Tibial nerve (tissue), 4 donors: ENCODE results near the gene PSTPIP1. TPM values are rescaled to one million over a fixed set of nuclear protein-coding genes. Genes with fewer than 3 reads are reported as not detected.

Experiments
- DNase-seq, 2 donors: peaks; one replicate each; pipeline ENCODE4 v3.0.0-alpha.2; 2019; ENCODE audit warnings: low spot score in 2 of 2
- H3K27ac ChIP-seq, 4 donors: fragments of 200-600 bp; sonication (generic) in 3 of 4; one replicate each; pipeline ENCODE4 v1.5.1; 2017 to 2019; ENCODE audit warnings: mild to moderate bottlenecking in 1 of 4
- H3K27me3 ChIP-seq, 2 donors: fragments of 200-600 bp; sonication (generic) in 1 of 2; one replicate each; pipeline versions ENCODE4 v1.5.1 to v1.6.0; 2017 to 2019
- H3K36me3 ChIP-seq, 3 donors: fragments of 200-600 bp; sonication (generic); one replicate each; pipeline ENCODE4 v1.5.1; 2018 to 2019
- H3K4me1 ChIP-seq, 4 donors: fragments of 200-600 bp; sonication (generic) in 3 of 4; one replicate each; pipeline ENCODE4 v1.5.1; 2017 to 2019
- H3K4me3 ChIP-seq, 4 donors: fragments of 200-600 bp; sonication (generic) in 3 of 4; one replicate each; pipeline ENCODE4 v1.5.1; 2017 to 2019; ENCODE audit warnings: mild to moderate bottlenecking in 1 of 4, moderate library complexity in 1 of 4
- H3K9me3 ChIP-seq, 4 donors: fragments of 200-600 bp; sonication (generic) in 3 of 4; one replicate each; pipeline ENCODE4 v1.5.1; 2017 to 2019
- EP300 ChIP-seq, 2 donors: sonication (generic); formaldehyde crosslinking; IDR thresholded peaks; one replicate each; pipeline ENCODE4 v1.6.1; 2017; ENCODE audit warnings: antibody characterized with exemption in 2 of 2, mild to moderate bottlenecking in 1 of 2
- POLR2A ChIP-seq, 2 donors: fragments of 450-650 bp; IDR thresholded peaks; one replicate each; pipeline ENCODE4 v1.6.1; 2017; ENCODE audit warnings: antibody characterized with exemption in 2 of 2, mild to moderate bottlenecking in 2 of 2, moderate library complexity in 2 of 2
- WGBS, 2 donors: methylation state at CpG; one replicate each; pipeline ENCODE4 v1.1.5; 2018; 5-methylcytosine and 5-hydroxymethylcytosine counted together
- total RNA-seq, 4 donors: library from RNA; depleted of rRNA; stranded (reverse); fragments of >200 nt; gene quantifications; one replicate each; pipeline ENCODE4 v1.1.0, GENCODE V29; 2016
- TF ChIP-seq, protein P1 (sequence below), 5 experiments: fragments of 200-600 bp in 3 of 5; fragments of 450-650 bp in 2 of 5; sonication (generic) in 3 of 5; IDR thresholded peaks; one replicate each; pipeline ENCODE4 v1.5.1; 2016 to 2019; ENCODE audit warnings: antibody characterized with exemption in 5 of 5, mild to moderate bottlenecking in 3 of 5, moderate library complexity in 2 of 5

The PSTPIP1 gene
- total RNA-seq, 4 donors from 2014 or later: 13.6 to 54.6 (median 19.3) TPM

DNA sequence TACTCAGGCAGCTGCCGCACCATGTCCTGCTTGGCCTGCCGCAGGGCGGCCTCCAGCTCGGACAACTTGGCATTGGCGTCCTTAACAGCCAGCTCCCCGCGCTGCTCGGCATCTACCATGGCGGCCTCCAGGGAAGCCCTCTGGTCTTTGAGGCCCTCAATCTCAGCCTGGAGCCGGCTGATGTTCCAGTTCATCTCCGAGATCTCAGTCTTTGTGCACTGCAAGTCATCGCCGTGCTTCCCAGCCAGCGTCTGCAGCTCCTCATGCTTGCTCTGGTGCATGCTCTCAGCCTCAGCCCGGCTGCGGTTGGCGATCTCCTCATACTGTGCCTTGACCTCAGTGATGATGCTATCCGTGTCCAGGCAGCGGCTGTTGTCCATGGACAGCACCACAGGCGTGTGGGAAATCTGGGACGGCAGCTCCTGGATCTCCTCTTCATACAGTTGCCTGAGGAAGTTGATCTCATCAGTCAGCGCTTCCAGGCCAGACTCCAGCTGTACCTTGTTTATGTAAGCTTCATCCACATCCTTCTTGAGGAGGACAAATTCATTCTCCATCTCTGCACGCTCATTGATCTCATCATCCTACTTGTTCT lies 15.5 kb upstream of the PSTPIP1 start:
- Histone ChIP-seq H3K4me3 (no peak overlapping the region), H3K27ac (no peak overlapping the region), H3K36me3 (no peaks in the 10 kb centered on the region), H3K9me3 (no peaks in the 10 kb centered on the region), H3K27me3 (no peaks in the 10 kb centered on the region), H3K4me1 (peaks cover 0 to 10% (median 0%) of the 10 kb centered on the region in 4 donors)
- WGBS, 2 donors: 95 to 96% methylated on average over 23 of the region's 23 CpGs
- no peak for DNase-seq
- no peak for TF ChIP-seq EP300 (IDR thresholded peaks at IDR 0.05)
- TF ChIP-seq, protein P1, sequence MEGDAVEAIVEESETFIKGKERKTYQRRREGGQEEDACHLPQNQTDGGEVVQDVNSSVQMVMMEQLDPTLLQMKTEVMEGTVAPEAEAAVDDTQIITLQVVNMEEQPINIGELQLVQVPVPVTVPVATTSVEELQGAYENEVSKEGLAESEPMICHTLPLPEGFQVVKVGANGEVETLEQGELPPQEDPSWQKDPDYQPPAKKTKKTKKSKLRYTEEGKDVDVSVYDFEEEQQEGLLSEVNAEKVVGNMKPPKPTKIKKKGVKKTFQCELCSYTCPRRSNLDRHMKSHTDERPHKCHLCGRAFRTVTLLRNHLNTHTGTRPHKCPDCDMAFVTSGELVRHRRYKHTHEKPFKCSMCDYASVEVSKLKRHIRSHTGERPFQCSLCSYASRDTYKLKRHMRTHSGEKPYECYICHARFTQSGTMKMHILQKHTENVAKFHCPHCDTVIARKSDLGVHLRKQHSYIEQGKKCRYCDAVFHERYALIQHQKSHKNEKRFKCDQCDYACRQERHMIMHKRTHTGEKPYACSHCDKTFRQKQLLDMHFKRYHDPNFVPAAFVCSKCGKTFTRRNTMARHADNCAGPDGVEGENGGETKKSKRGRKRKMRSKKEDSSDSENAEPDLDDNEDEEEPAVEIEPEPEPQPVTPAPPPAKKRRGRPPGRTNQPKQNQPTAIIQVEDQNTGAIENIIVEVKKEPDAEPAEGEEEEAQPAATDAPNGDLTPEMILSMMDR (IDR thresholded peaks at IDR 0.05): no peak
- TF ChIP-seq POLR2A (IDR thresholded peaks at IDR 0.05): no peak

DNA sequence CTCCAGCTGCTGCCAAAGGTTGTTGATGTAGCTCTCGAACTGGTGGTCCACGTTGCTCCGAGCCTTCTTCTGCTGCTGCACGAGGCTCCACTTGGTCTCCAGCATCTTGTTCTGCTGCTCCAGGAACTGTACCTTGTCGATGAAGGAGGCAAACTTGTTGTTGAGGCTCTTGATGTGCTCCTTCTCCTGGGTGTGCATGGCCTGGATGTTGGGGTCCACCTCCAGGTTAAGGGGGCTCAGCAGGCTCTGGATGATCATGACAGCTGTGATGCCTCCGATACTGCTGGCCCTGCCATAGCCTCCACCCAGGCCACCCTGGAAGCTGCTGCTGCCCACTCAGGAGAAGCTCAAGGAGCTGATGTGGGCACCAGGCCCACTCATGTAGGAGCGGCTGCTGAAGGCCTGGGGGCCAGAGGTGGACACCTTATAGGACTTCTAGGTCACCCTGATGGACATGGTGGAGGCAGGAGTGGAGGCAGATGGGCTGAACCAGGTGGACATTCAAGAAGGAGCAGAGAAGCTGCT lies 14.9 kb upstream of the PSTPIP1 start:
- TF ChIP-seq EP300 (IDR thresholded peaks at IDR 0.05): no peak
- TF ChIP-seq, protein P1 (IDR thresholded peaks at IDR 0.05): no peak
- TF ChIP-seq POLR2A (IDR thresholded peaks at IDR 0.05): no peak
- Histone ChIP-seq H3K36me3 (no peaks in the 10 kb centered on the region), H3K9me3 (no peaks in the 10 kb centered on the region), H3K4me3 (no peak overlapping the region), H3K27me3 (no peaks in the 10 kb centered on the region), H3K4me1 (peaks cover 0 to 10% (median 0%) of the 10 kb centered on the region in 4 donors), H3K27ac (no peak overlapping the region)
- WGBS, 2 donors: 87% methylated on average over 4 to 7 of the region's 7 CpGs
- no peak for DNase-seq

DNA sequence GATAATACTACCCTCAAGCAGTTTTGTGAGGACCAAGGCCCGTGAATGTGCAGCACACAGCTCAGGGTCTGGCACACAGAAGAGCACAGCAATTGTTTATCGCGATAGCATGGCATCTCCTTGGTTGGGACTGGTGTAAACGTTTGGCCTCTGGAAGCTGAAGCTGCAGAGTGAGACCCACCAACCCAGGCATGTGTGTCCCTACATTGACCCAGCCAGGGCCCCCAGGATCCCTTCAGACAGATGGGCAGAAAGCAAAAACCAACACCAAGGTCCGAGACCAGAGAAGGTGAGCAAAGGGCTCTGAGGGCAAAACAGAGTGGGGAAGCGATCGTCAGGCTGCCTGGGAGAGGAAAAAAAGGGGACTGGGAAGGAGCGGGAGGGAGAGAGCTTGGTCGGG lies 12.6 kb upstream of the PSTPIP1 start:
- Histone ChIP-seq H3K36me3 (no peaks in the 10 kb centered on the region), H3K27me3 (no peaks in the 10 kb centered on the region), H3K27ac (no peak overlapping the region), H3K9me3 (no peaks in the 10 kb centered on the region), H3K4me1 (peaks cover 0 to 10% (median 0%) of the 10 kb centered on the region in 4 donors), H3K4me3 (no peak overlapping the region)
- DNase-seq: no peak
- 81 to 87% methylated on average over 9 of the region's 9 CpGs for WGBS, 2 donors
- TF ChIP-seq POLR2A (IDR thresholded peaks at IDR 0.05) (no peak), EP300 (IDR thresholded peaks at IDR 0.05) (no peak)
- TF ChIP-seq, protein P1 (IDR thresholded peaks at IDR 0.05): no peak

DNA sequence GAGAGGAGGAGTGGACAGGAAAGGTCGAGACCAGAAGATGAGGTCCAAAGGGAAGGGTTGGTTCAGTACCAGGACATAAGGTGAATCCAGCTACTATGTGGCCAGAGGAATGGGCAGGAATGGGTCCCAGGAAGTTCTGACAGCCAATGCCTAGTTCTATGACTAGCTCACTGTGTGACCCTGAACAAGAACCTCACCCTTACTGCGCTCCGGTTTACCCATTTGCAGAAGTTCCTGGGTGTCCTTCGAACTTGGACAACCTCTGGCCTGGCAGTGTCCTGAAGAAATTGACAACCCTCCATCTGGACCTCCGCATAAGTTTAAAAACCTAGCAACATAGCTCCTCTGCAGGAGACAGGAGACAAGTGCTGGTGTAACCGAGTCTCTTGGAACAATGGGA lies 12.2 kb upstream of the PSTPIP1 start:
- Histone ChIP-seq H3K27ac (no peak overlapping the region), H3K27me3 (no peaks in the 10 kb centered on the region), H3K4me1 (peaks cover 0 to 10% (median 0%) of the 10 kb centered on the region in 4 donors), H3K9me3 (no peaks in the 10 kb centered on the region), H3K36me3 (no peaks in the 10 kb centered on the region), H3K4me3 (no peak overlapping the region)
- TF ChIP-seq EP300 (IDR thresholded peaks at IDR 0.05) (no peak), POLR2A (IDR thresholded peaks at IDR 0.05) (no peak)
- TF ChIP-seq, protein P1 (IDR thresholded peaks at IDR 0.05): no peak
- DNase-seq: no peak
- WGBS, 2 donors: 73 to 74% methylated on average over 6 of the region's 6 CpGs

DNA sequence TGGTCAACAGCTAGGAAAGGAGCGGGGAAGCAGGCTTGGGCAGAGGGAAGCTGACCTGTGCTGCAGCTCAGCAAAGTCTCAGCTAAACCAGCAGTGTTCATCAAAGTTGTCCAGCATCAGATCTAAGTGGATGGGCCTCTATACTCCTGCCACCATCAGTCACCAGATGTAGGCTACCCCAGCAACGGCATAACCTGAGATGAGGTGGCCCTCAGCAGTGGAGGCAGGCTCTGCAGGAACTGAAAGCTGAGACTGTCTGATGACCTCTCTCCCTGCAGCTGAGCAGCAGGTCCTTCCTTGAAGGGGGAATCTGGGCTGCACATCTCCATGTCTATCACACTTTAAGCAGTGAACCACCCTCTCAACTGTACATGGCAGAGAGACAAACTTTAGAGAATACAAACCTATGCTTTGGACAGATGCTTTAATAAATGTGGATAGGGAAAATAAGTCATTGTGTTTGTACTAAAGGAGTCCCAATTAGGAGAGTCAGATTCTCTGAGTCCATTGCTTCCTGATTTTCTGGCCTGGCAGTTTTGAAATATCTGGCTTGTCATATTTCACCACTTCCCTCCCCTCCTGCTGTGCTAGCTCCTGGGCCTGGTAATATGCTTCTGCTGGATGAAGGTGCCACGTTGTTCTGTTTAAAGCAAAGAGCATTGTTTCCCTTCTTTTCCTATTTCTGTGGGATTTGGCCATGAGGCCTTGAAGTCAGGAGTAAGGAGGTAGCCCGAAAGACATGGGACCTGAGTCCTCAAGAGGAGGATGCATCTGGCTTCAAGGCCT lies 11.1 kb upstream of the PSTPIP1 start:
- H3K4me1 ChIP-seq: peaks cover 0 to 17% (median 1%) of the 10 kb centered on the region in 4 donors
- no peaks in the 10 kb centered on the region for H3K9me3 ChIP-seq
- H3K36me3 ChIP-seq: no peaks in the 10 kb centered on the region
- H3K27me3 ChIP-seq: no peaks in the 10 kb centered on the region
- TF ChIP-seq EP300 (IDR thresholded peaks at IDR 0.05): no peak
- TF ChIP-seq POLR2A (IDR thresholded peaks at IDR 0.05): no peak
- TF ChIP-seq, protein P1 (IDR thresholded peaks at IDR 0.05): no peak
- H3K27ac ChIP-seq: peak overlapping the region in 2 of 4 donors; percentile 27 to 43
- 80 to 82% methylated on average over 4 of the region's 4 CpGs for WGBS, 2 donors
- H3K4me3 ChIP-seq: no peak overlapping the region
- no peak for DNase-seq
